LNCaP clone FGC (cell line): ENCODE data around the gene PIGZ.

Experiments
- DNase-seq: peaks from one replicate; pipeline ENCODE4 v3.0.0-alpha.2; 2011; ENCODE audit warnings: low read depth
- H3K4me3 ChIP-seq: 2 replicates; pipeline ENCODE4 v1.5.1; 2011; ENCODE audit warnings: mild to moderate bottlenecking, low read depth, low read length, control low read depth
- TF ChIP-seq, protein P1 (sequence below): IDR thresholded peaks from 2 replicates; pipeline ENCODE4 v1.5.1; 2012; ENCODE audit warnings: mild to moderate bottlenecking; ENCODE audit not compliant: control insufficient read depth, insufficient read depth; ENCODE audit errors: extremely low read depth

The PIGZ gene

DNA sequence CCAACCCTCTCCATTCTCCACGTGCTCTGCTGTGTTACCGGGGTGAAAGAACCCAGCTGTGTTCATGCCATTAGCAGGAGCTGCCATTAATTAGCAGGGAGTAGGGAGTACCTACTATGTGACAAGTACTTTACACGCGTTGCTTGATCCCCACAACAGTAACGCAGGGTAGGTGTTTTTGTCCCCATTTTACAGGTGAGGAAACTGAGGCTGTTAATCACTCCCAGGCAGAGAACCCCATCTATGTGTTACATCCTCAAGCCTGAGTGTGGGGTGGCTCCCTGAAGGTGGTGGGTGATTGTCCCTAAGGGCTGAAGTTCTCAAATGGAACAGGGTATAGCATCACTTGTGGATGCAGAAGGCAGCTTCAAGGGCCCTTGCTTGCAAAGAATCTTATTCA is 38.2 kb upstream of the PIGZ start:
- DNase-seq = no peak
- H3K4me3 ChIP-seq = no peak overlapping the region
- TF ChIP-seq, protein P1, sequence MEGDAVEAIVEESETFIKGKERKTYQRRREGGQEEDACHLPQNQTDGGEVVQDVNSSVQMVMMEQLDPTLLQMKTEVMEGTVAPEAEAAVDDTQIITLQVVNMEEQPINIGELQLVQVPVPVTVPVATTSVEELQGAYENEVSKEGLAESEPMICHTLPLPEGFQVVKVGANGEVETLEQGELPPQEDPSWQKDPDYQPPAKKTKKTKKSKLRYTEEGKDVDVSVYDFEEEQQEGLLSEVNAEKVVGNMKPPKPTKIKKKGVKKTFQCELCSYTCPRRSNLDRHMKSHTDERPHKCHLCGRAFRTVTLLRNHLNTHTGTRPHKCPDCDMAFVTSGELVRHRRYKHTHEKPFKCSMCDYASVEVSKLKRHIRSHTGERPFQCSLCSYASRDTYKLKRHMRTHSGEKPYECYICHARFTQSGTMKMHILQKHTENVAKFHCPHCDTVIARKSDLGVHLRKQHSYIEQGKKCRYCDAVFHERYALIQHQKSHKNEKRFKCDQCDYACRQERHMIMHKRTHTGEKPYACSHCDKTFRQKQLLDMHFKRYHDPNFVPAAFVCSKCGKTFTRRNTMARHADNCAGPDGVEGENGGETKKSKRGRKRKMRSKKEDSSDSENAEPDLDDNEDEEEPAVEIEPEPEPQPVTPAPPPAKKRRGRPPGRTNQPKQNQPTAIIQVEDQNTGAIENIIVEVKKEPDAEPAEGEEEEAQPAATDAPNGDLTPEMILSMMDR = no peak

DNA sequence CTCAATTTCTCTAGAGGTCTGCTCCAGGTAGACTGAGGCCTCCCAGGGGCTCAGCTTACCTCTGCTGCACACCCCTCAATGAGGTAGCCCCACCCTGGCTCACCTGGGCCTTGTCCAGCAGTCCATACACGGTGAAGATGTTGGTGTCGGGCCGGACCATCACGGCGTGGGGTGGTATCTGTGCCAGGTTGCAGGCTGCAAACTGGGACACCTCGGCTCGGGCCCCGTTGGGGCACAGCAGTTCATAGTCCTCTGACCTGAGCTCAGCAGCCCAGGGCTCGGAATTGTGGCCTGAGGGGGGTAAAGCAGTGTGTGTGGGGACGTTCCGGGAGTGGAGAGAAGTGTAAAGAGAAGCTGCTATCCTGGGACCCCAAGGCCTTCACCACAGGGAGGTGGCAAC is 37.8 kb upstream of the PIGZ start:
- TF ChIP-seq, protein P1 = no peak
- H3K4me3 ChIP-seq = no peak overlapping the region
- DNase-seq = no peak

DNA sequence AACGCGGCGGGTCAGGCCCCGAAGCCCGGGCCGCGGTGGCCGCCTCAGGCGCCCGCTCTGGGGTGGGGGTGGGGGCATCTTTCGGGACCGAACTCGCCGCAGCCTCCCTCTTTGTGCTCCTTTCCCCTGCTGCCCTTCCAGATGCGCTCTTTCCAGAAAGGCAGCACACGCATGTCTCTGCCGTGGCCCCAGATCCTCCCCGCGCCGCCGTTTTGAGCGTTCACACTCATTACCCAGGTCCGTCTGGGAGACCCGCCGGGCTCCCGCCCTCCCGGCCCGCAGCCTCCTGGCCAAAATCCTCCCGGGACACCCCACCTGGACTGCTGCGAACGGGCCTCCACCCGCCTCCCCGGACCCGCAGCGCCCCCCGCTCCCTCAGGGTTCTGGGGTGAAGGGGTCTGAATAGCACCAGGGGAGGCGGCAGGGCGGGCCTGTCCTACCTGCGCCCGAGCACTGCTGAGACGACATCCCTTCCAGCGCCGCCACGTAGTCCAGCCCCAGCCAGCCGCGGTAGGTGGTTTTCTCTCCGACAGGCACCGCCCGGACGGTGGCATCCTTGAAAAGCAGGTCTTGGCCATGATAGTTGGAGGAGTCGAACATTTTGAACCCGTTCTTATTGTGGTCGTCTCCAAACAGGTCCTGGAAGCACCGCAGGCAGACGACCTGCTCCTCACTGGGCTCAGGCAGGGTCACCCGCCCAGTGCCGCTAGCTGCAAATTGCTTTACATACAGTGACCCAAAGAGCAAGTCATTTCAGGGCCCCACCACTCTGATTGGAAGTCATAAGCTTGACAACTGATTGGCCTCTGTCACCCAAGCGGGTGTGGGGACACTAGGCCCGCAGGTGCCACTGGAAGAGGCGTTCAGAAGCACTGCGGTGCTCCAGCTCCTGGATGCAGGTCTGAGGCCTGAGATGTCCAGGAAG is 35.1 kb upstream of the PIGZ start:
- DNase-seq = no peak
- TF ChIP-seq, protein P1 = no peak
- peak overlapping the region; percentile 62 for H3K4me3 ChIP-seq

DNA sequence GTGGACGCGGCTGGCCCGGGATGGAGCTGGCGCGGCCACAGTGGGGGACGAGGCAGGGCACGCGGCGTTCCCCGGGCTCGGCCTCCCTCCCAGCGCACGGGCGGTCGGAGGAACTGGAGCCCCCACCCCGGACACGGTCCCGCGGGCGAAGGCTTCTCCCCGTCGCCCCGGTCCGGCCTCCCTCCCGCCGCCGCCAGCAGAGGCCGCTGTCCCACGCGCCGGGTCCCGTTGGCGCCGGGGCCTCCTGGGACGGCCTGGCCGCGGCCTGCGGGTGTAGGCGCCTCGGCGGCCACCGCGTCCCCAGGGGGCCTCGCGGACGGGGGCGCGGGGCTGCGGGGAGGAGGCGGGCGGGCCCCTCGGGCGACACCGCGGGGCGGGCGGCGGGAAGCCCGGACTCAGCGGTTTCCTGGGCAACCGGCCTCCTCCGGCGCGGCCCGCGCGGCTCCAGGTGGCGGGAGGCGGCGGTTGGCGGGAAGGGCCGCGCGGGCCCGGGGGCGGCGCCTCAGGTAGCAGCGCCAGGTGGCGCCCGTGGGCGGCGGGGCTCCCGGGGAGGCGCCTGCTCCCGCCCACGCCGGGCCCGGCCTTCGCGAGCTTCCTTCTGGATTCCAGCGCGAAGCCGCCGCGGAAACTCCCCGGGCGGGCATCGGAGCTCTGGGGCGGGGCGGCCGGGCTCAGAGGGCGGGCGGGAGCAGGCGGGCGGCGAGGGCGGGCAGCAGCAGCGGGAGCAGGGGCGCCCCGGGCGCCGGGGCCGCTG is 34.2 kb upstream of the PIGZ start:
- DNase-seq = peak; percentile 33
- peak overlapping the region; percentile 62 for H3K4me3 ChIP-seq
- TF ChIP-seq, protein P1 = peak; percentile 93

DNA sequence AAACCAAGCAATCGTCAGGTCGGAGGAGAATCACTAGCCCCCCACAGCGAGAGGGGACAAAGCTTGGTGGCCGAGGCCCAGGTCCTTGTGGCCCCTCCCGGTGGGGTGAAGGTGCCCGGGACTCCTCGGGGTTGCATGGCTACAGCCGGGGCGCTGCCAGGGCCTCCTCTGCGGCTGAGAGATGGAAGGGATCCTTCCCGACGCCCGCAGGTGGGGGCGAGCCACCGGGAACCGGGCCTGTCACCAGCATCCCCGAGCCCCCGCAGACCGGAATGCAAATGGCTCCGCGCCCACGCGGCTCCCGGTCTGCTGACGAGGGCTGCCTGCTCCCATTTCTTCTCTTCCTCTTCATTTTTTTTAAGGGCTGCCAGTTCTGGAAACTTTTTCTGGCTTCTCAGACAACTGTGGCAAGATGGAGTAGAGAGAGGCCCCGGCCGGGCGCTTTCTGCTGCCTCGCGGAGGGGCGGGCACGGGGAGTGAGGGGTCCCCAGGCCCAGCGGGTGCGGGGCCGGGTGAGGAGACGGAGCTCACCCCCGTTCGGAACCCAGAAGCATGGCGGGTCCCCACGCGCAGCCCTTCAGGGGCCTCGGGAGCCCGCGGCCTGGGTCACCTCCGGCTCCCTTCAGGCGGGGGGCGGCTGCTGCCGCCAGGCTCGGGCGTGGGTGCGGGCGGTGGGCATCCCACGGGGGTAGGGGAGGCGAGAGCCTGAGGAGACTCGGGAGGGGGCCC is 33.5 kb upstream of the PIGZ start:
- H3K4me3 ChIP-seq = peak overlapping the region; percentile 47
- TF ChIP-seq, protein P1 = no peak
- DNase-seq = no peak

DNA sequence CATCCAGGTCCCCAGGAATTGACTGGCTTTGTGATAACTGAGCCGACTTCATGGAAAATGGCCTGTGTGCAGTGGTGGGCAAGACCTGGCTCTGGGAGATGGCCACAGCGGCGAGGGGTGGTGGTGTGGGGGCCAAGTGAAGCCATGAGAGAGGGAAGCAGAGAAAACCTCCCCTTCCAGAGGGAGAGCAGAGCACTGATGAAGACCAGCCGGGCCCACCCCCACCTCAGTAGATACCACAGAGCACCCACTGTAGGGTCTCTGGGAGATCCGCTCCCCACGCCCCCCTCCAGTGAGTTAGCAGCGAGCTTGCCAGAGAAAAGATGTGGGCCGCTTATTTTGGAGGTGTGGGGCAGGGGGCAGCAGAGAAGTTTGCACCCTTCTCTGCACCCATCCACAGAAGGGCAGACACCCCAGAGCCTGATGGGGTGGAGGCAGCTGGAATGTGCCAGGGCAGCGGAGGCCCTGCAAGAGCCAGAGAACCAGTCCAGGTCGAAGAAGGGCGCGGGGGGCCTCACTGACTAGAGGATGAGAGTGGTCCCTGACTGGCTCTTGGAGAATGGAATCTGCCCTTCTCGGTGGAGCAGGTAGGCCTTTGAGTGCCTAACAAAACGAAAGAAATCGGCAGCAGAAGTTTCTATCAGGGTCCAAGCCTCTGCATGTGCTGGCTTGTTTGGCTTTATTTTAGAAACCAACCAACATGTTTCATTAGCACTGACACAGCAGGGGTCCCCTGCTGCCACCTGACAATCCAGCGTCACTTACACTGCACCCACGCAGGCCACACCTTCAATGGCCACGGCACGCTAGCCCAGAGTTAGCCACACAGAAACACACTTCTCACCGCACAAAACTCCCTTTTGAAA is 32.7 kb upstream of the PIGZ start:
- TF ChIP-seq, protein P1 = no peak
- DNase-seq = no peak
- H3K4me3 ChIP-seq = no peak overlapping the region
